K562 (cell line): ENCODE measurements around the gene CTNNA3. TPM values are rescaled to one million over a fixed set of nuclear protein-coding genes. Genes with fewer than 3 reads are reported as not detected.

ENCODE experiments used
- ATAC-seq: fragments of 200-7000 bp; cut with Tn5 transposase; 3 replicates; pipeline ENCODE4 v1.9.1; 2020; ENCODE audit warnings: moderate library complexity
- BruUV-seq: library from RNA; stranded (reverse); fragments of 400-500 nt; replicated peaks from 2 replicates; lab custom pipeline; 2021; lab: Mats Ljungman, UMichigan
- CTCF ChIA-PET: fragments of 300-600 bp; formaldehyde crosslinking; extraction: SDS; loops from one replicate; lab custom pipeline; 2021; ENCODE audit warnings: low intra/inter-chr PET ratio; lab: Yijun Ruan, JAX
- POLR2A ChIA-PET: fragments of 300-600, 350-650 bp; sonication (Branson Sonifier 250); formaldehyde crosslinking; extraction: SDS; loops from one replicate; lab custom pipeline; 2021; ENCODE audit warnings: antibody characterized with exemption, inconsistent platforms; lab: Yijun Ruan, JAX
- DNase-seq, 4 experiments: peaks; one replicate each; pipeline versions ENCODE4 v3.0.0 to v3.0.0-alpha.2; 2011 to 2018; ENCODE audit warnings: low spot score in 3 of 4, mixed read lengths in 3 of 4; ENCODE audit errors: extremely low read depth in 1 of 4
- FAIRE-seq: peaks from 2 replicates; lab custom pipeline; 2011; peaks lifted over from hg19 to GRCh38; lab: Jason Lieb, UNC
- H2AFZ ChIP-seq: 2 replicates; pipeline ENCODE4 v1.6.0; 2011; ENCODE audit warnings: low read depth, low read length, control low read depth, inconsistent platforms
- H3K27ac ChIP-seq: fragments of 200-600 bp; 3 replicates; pipeline ENCODE4 v1.8.0; 2011; ENCODE audit warnings: low read depth, mild to moderate bottlenecking, control low read depth, inconsistent platforms, low read length, moderate library complexity, mixed read lengths; ENCODE audit errors: extremely low read depth
- H3K27me3 ChIP-seq, 2 experiments: fragments of 300-600 bp in 1 of 2; 2 replicates in 1 of 2; 3 replicates in 1 of 2; pipeline versions ENCODE4 v1.6.0 to v1.8.0; 2011; ENCODE audit warnings: inconsistent platforms in 2 of 2, low read length in 2 of 2, mild to moderate bottlenecking in 1 of 2, mixed read lengths in 1 of 2, moderate library complexity in 1 of 2; ENCODE audit not compliant: control insufficient read depth in 2 of 2, insufficient read depth in 2 of 2
- H3K36me3 ChIP-seq: fragments of 300-600 bp; 3 replicates; pipeline ENCODE4 v1.8.0; 2011; ENCODE audit warnings: mild to moderate bottlenecking, low read length, inconsistent platforms; ENCODE audit not compliant: control insufficient read depth, insufficient read depth
- H3K4me1 ChIP-seq, 2 experiments: fragments of 200-600 bp in 1 of 2; replicated peaks in 1 of 2; 2 replicates in 1 of 2; 3 replicates in 1 of 2; pipeline versions ENCODE4 v1.5.1 to v1.8.0; 2011; ENCODE audit warnings: inconsistent platforms in 2 of 2, low read length in 2 of 2, mild to moderate bottlenecking in 1 of 2, mixed read lengths in 1 of 2, moderate library complexity in 1 of 2; ENCODE audit not compliant: control insufficient read depth in 2 of 2, insufficient read depth in 2 of 2
- H3K4me2 ChIP-seq: 2 replicates; pipeline ENCODE4 v1.6.1; 2011; ENCODE audit warnings: low read length, control low read depth, inconsistent platforms, mixed read lengths; ENCODE audit not compliant: insufficient read depth
- H3K4me3 ChIP-seq: fragments of 200-600 bp; sonication (generic), shearing (Covaris generic); 2 replicates; pipeline ENCODE4 v1.5.1; 2016; ENCODE audit warnings: control low read depth, inconsistent platforms
- H3K79me2 ChIP-seq: fragments of 200-600 bp; 3 replicates; pipeline ENCODE4 v1.8.0; 2011; ENCODE audit warnings: low read length, inconsistent platforms; ENCODE audit not compliant: control insufficient read depth, insufficient read depth
- H3K9ac ChIP-seq, 2 experiments: 2 replicates each; pipeline versions ENCODE4 v1.6.0 to v1.6.1; 2011; ENCODE audit warnings: low read depth in 2 of 2, low read length in 2 of 2, control low read depth in 1 of 2, inconsistent platforms in 1 of 2, mild to moderate bottlenecking in 1 of 2, mixed read lengths in 1 of 2; ENCODE audit not compliant: insufficient read depth in 1 of 2
- H3K9me1 ChIP-seq: one replicate; pipeline ENCODE4 v1.6.0; 2011; ENCODE audit warnings: inconsistent platforms, mild to moderate bottlenecking, low read length, moderate library complexity; ENCODE audit not compliant: control insufficient read depth, insufficient read depth
- H3K9me3 ChIP-seq: replicated peaks from 2 replicates; pipeline ENCODE4 v1.5.1; 2011; ENCODE audit warnings: low read depth, low read length, inconsistent platforms; ENCODE audit not compliant: control insufficient read depth, insufficient read depth
- H4K20me1 ChIP-seq: replicated peaks from 2 replicates; pipeline ENCODE4 v1.6.1; 2011; ENCODE audit warnings: low read length, inconsistent platforms, mixed read lengths; ENCODE audit not compliant: control insufficient read depth, insufficient read depth
- ARID2 ChIP-seq: fragments of 450-650 bp; IDR thresholded peaks from 2 replicates; pipeline ENCODE4 v1.6.1; 2017; ENCODE audit warnings: antibody characterized with exemption, mild to moderate bottlenecking
- BCOR ChIP-seq: fragments of 450-650 bp; IDR thresholded peaks from 2 replicates; pipeline ENCODE4 v1.6.1; 2016
- BRD4 ChIP-seq: fragments of 200-600 bp; sonication (generic); IDR thresholded peaks from 2 replicates; pipeline ENCODE4 v1.6.1; 2017; ENCODE audit warnings: inconsistent platforms
- FOXP1 ChIP-seq: sonication (generic); formaldehyde crosslinking; IDR thresholded peaks from 2 replicates; pipeline ENCODE4 v1.8.0; 2022; ENCODE audit warnings: mild to moderate bottlenecking, missing genetic modification reagents
- HIVEP1 ChIP-seq: fragments of 250-450 bp; sonication (Bioruptor Pico); IDR thresholded peaks from 2 replicates; pipeline ENCODE4 v1.4.0; 2020; ENCODE audit warnings: mild to moderate bottlenecking
- HLTF ChIP-seq: fragments of 450-650 bp; IDR thresholded peaks from 2 replicates; pipeline ENCODE4 v1.6.1; 2016
- HMGN3 ChIP-seq: IDR thresholded peaks from 2 replicates; pipeline ENCODE4 v1.6.1; 2011; ENCODE audit warnings: borderline replicate concordance, low read depth, mild to moderate bottlenecking, mixed read lengths, low read length; ENCODE audit not compliant: insufficient read length; ENCODE audit errors: extremely low read depth
- PCBP1 ChIP-seq: fragments of 200-400 bp; formaldehyde crosslinking; IDR thresholded peaks from 2 replicates; pipeline ENCODE4 v1.6.1; 2018; ENCODE audit warnings: mild to moderate bottlenecking, low read depth, low read length; ENCODE audit not compliant: poor library complexity, severe bottlenecking
- REST ChIP-seq, 2 experiments: fragments of 450-650 bp; formaldehyde crosslinking in 1 of 2; IDR thresholded peaks; 2 replicates each; pipeline versions ENCODE4 v1.4.0 to v1.6.1; 2014 to 2020; ENCODE audit warnings: mild to moderate bottlenecking in 2 of 2, borderline replicate concordance in 1 of 2, low read depth in 1 of 2
- RFX1 ChIP-seq: fragments of 450-650 bp; IDR thresholded peaks from 2 replicates; pipeline ENCODE4 v1.6.1; 2016; ENCODE audit warnings: mild to moderate bottlenecking, moderate library complexity
- TAL1 ChIP-seq: fragments of 450-650 bp; IDR thresholded peaks from 2 replicates; pipeline ENCODE4 v1.6.1; 2016; ENCODE audit warnings: mild to moderate bottlenecking
- ZNF551 ChIP-seq: fragments of 250-450 bp; sonication (Bioruptor Pico); IDR thresholded peaks from 2 replicates; pipeline ENCODE4 v1.5.0; 2021; ENCODE audit warnings: mild to moderate bottlenecking, moderate library complexity
- ZNF77 ChIP-seq: fragments of 250-450 bp; sonication (Bioruptor Pico); IDR thresholded peaks from 2 replicates; pipeline ENCODE4 v1.5.0; 2020
- WGBS: fragments of 100-300 bp; shearing (Covaris generic); methylation state at CpG from one replicate; pipeline ENCODE4 v1.1.6; 2016; ENCODE audit warnings: low coverage, mixed read lengths; ENCODE audit not compliant: insufficient coverage; ENCODE audit errors: missing lambda C conversion rate; 5-methylcytosine and 5-hydroxymethylcytosine counted together
- in situ Hi-C: fragments of 300-500 bp; cut with MboI; formaldehyde crosslinking; loops from 4 replicates; pipeline ENCODE4 v1.15.0; 2018; ENCODE audit warnings: inconsistent platforms, mixed read lengths
- intact Hi-C: fragments of 100-400 bp; cut with micrococcal nuclease; formaldehyde crosslinking; loops from 2 replicates; pipeline ENCODE4 v1.14.2; 2022
- polyA plus RNA-seq, 8 experiments: library from polyadenylated mRNA; depleted of rRNA in 4 of 8; stranded (reverse) in 5 of 8; unstranded in 3 of 8; fragments of >200 nt; fragmentation: Nextera tagmentation in 2 of 8; fragmentation: Illumina TruSeq in 1 of 8; extraction: Ambion mirVana in 2 of 8; extraction: Trizol in 1 of 8; gene quantifications; 2 replicates each; pipeline versions ENCODE4 v1.2.1 to v1.2.3, GENCODE V29; 2011 to 2014; ENCODE audit warnings: inconsistent platforms in 1 of 8, missing spikeins in 1 of 8
- total RNA-seq, 7 experiments: library from RNA; depleted of rRNA in 6 of 7; stranded (reverse); fragments of >200 nt in 6 of 7; fragmentation: Illumina TruSeq in 2 of 7; extraction: Trizol in 2 of 7; gene quantifications; 2 replicates each; pipeline versions ENCODE4 v1.2.1 to v1.2.3, GENCODE V29; 2011 to 2021; ENCODE audit warnings: low replicate concordance in 1 of 7
- TF ChIP-seq, protein P1 (sequence below): fragments of 200-400 bp; formaldehyde crosslinking; IDR thresholded peaks from 2 replicates; pipeline ENCODE4 v1.6.1; 2017; ENCODE audit warnings: mild to moderate bottlenecking, low read depth, low read length, moderate library complexity

CTNNA3 gene
- total and polyA plus RNA-seq, 9 of the 15 experiments (the other 6 are each of a cell fraction or from before 2014, with no cell fraction given): 0.04 TPM; not detected in 8

DNA sequence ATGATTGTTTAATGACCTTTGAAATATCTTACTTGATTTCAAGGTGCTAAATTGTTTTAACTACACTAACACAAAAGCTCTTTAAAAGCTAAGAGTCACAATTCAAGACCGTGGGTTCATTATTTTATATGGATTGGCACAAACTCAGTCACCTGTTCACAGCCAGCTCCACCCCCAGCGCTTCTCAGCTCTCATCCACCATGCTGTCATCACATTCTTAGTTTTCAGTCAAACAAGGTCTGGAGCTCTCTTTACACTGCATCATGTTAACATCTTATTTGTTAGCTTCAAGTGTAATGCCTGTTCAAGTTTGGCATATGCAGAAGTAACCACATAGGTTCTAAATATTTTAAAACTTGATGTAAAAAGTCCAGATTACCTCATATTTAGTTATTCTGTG, 951.1 kb downstream of the CTNNA3 start (continued):
- no peak for TF ChIP-seq REST (IDR thresholded peaks at IDR 0.05; ENCODE audit: borderline replicate concordance)
- no peak for TF ChIP-seq REST (CRISPR knock-in tag; IDR thresholded peaks at IDR 0.05; ENCODE audit: low read depth)

DNA sequence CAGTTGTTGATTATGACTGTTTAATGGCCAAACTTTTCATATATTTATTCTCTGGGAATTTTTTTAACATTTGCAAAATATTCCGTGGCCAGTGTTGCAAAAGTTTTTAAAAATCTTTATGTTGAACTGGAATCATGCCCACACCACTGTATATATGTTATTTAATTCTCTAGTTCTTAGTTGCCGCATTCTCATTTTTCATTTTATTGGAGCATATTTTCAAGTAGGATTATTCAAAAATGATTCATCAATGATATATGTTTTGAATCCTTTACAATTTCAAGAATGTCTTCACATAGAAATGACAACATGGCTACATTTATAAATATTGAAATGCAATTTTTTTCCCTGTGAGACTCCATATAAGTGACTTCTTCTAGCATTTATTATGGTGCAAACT, 958.8 kb downstream of the CTNNA3 start:
- no peak overlapping the region for H3K27ac ChIP-seq
- H3K9me3 ChIP-seq: no peaks in the 10 kb centered on the region
- H3K36me3 ChIP-seq: no peaks in the 10 kb centered on the region
- ChIA-PET CTCF (no interaction called here), POLR2A (no interaction called here)
- no TSS peak for BruUV-seq
- H3K9me1 ChIP-seq: no peaks in the 10 kb centered on the region
- H3K4me2 ChIP-seq: no peak overlapping the region
- no peaks in the 10 kb centered on the region for H3K27me3 ChIP-seq
- H4K20me1 ChIP-seq: no peaks in the 10 kb centered on the region
- intact Hi-C loops: no loop called here
- H3K79me2 ChIP-seq: no peaks in the 10 kb centered on the region
- no peak overlapping the region for H3K9ac ChIP-seq
- H3K4me1 ChIP-seq: no peaks in the 10 kb centered on the region
- no peak overlapping the region for H2AFZ ChIP-seq
- H3K4me3 ChIP-seq: no peak overlapping the region
- in situ Hi-C loops: no loop called here
- DNase-seq (no peak), ATAC-seq (no peak), FAIRE-seq (no peak)
- WGBS: 0% methylated on average over 2 of the region's 2 CpGs
- TF ChIP-seq HLTF (no peak), ZNF551 (CRISPR knock-in tag) (no peak), RFX1 (no peak), HMGN3 (no peak), ZNF77 (CRISPR knock-in tag) (no peak), TAL1 (no peak), BRD4 (no peak), HIVEP1 (CRISPR knock-in tag) (no peak), BCOR (no peak), PCBP1 (no peak), FOXP1 (CRISPR knock-in tag) (no peak), ARID2 (no peak)
- TF ChIP-seq, protein P1, sequence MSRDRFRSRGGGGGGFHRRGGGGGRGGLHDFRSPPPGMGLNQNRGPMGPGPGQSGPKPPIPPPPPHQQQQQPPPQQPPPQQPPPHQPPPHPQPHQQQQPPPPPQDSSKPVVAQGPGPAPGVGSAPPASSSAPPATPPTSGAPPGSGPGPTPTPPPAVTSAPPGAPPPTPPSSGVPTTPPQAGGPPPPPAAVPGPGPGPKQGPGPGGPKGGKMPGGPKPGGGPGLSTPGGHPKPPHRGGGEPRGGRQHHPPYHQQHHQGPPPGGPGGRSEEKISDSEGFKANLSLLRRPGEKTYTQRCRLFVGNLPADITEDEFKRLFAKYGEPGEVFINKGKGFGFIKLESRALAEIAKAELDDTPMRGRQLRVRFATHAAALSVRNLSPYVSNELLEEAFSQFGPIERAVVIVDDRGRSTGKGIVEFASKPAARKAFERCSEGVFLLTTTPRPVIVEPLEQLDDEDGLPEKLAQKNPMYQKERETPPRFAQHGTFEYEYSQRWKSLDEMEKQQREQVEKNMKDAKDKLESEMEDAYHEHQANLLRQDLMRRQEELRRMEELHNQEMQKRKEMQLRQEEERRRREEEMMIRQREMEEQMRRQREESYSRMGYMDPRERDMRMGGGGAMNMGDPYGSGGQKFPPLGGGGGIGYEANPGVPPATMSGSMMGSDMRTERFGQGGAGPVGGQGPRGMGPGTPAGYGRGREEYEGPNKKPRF: no peak
